HTR-8/SVneo (cell line): Measurements from ENCODE around the gene CYP2C18.
"Not testable (repeated sequence)": the region's sequence is repeated elsewhere in the genome, so short reads cannot be mapped to it uniquely, and the experiment has no call there.

Source experiments
- DNase-seq: peaks from one replicate; pipeline ENCODE4 v3.0.0; 2011; ENCODE audit warnings: low spot score, mixed read lengths; ENCODE audit not compliant: insufficient read length
- FAIRE-seq: peaks from 2 replicates; lab custom pipeline; 2011; peaks lifted over from hg19 to GRCh38; lab: Jason Lieb, UNC

The CYP2C18 gene

DNA sequence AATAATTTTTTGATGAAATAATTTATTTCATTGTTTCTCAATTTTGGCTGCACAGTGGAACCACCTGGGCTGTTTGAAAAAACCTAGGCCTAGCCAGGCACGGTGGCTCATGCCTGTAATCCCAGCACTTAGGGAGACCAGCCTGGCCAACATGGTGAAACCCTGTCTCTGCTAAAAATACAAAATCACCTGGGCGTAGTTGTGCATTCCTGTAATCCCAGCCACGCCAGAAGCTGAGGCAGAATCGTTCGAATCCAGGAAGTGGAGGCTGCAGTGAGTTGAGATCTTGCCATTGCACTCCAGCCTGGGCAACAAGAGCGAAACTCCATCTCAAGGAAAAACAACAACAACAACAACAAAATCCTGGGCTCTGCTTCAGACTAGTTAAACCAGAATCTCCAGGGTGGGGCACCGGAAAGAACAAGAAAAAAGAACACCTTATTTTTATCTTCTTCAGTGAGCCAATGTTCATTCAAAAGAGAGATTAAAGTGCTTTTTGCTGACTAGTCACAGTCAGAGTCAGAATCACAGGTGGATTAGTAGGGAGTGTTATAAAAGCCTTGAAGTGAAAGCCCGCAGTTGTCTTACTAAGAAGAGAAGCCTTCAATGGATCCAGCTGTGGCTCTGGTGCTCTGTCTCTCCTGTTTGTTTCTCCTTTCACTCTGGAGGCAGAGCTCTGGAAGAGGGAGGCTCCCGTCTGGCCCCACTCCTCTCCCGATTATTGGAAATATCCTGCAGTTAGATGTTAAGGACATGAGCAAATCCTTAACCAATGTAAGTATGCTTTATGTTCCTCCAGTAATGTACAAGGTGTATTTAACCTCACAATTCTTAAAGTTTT is at the start of gene CYP2C18:
CYP2C18 (plus strand) TSS at position 516 of the 841 bp plus-strand sequence; CDS start at position 607, 91 bp downstream.
- DNase-seq: no peak
- FAIRE-seq: no peak

- not testable (repeated sequence) for DNase-seq, FAIRE-seq
Measured at GRCh38 chr10:94638097-94638496, 45.4 kb upstream of the CYP2C18 start.

DNA sequence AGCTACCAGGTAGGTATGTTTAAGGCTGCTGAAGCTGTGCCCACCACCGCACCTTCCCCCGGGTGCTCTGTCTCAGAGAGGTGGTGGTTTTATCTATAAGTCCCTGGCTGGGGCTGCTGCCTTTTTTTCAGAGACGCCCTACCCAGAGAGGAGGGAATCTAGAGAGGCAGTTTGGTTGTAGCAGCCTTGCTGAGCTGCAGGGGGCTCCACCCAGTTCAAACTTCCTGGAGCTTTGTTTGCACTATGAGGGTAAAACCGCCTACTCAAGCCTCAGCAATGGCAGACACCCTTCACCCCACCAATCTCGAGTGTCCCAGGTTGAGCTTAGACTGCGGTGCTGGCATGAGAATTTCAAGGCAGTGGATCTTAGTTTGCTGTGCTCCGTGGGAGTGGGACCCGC is 43.6 kb upstream of the CYP2C18 start:
- FAIRE-seq (no peak), DNase-seq (no peak)

DNA sequence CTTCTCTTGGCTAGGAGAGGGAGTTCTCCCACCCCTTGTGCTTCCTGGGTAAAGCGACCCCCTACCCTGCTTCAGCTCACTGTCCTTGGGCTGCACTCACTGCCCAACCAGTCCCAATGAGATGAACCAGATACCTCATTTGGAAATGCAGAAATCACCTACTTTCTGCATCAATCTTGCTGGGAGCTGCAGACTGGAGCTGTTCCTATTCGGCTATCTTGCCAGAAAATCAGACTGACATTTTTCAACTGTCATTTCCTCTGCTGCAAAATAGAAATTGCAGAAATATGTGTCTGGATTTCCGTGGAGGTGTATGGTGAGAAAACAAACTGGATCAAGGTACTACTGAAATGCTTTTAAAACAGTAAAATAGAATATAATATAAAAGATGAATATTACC is 43.0 kb upstream of the CYP2C18 start:
- no peak for FAIRE-seq
- no peak for DNase-seq

GRCh38 chr10:94641480-94641879 is 42.0 kb upstream of the CYP2C18 start:
- DNase-seq (no peak), FAIRE-seq (no peak)

GRCh38 chr10:94644352-94644751 is 39.2 kb upstream of the CYP2C18 start:
- DNase-seq (no peak), FAIRE-seq (no peak)

DNA sequence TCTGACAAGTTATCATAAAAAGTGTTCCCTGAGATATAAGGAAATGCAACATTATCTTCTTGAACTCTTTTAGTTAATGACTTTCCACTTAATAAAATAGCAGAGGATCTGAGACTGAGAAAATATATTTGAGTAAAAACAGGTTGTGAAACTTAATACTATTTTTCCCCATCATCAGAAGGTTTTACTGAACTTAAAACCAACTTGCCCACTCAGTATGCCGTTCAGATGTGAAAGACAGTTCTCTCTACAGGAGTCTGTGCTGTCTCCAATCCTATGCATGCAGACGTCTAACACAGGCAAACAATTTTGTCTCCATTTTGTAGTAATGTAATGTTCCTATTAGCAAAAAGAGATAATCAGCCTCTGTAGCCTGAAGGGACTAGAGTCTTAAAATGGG is 38.2 kb upstream of the CYP2C18 start:
- DNase-seq: no peak
- FAIRE-seq: no peak

GRCh38 chr10:94655201-94655600 is 28.3 kb upstream of the CYP2C18 start:
- not testable (repeated sequence) for FAIRE-seq, DNase-seq

GRCh38 chr10:94663061-94663460 is 20.5 kb upstream of the CYP2C18 start:
- DNase-seq, FAIRE-seq: not testable (repeated sequence)

DNA sequence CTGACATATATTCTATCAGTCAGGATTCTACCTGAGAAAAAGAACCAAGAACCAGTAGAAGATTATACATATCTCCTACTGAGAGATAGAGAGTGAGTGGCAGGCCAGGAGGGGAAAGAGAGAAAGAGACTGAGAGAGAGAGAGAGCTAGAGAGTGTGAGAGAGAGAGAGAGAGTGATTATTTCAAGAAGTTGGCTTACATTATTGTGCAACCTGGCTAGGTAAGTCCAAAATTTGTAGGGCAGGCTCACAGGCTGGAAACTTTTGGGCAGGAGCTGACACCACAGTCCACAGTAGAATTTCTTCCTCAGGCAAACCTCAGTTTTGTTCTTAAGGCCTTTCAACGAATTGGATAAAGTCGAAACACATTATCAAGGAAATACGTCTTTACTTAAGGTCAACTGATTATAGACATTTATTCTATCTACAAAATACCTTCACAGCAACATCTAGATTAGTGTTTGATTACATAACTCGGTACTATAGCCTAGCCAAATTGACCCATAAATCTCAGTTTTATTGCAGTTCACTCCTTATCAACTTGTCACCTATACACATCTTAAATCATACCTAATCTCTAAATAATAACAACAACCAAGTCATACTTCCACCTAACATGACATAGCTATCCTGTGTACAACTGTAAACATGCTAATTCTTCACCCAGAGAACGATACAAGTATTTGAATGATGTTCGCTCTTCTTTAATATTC is 17.0 kb upstream of the CYP2C18 start:
- DNase-seq: no peak
- FAIRE-seq: no peak

DNA sequence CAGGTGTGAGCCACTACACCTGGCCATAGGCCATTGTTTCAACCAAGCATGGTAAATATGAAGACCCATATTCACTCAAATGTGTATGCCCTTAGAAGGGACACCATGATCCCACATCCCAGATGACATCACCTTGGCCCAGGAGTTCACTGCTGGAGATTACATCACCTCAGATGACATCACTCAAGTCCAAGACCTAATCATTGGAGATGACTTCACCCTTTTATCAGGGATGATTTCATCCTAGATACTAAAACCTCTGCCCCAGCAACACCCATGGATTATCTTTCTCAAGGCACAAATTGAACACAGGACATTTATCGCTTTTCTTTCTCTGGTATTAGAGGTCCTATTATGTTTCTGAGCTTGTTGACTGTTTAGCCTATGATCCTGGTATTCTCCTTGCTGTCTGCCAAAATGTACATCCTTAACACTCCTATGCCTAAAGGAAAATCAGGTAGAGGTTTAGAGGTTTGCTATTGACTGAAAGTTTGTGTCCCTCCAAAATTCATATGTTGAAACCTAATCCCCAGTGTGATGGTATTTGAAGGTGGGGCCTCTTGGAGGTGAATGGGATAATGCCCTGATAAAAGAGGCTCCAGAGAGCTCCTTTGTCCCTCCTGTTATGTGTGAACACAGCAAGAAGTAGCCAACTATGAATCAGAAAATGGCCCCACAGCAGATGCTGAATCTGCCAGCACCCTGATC is 9.8 kb upstream of the CYP2C18 start:
- DNase-seq: no peak
- no peak for FAIRE-seq

DNA sequence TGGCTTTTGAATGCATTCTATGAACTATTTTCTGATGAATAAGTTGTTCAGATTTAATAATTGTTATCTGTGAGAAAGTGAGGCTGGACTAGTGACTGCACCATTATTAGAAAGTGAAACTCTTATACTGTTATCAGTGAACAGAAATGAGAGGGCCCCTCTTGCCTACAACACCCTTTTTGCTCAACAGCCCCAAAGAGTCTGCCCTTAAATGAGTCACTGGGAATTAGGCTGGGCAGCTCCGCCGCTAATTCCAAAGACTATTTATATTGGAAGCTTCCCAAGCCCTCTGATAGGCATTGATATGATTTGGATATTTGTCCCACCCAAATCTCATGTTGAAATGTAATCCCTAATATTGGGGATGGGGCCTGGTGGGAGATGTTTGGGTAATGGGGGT is 7.0 kb upstream of the CYP2C18 start:
- FAIRE-seq: no peak
- DNase-seq: no peak

GRCh38 chr10:94677691-94678090 is 5.8 kb upstream of the CYP2C18 start:
- FAIRE-seq (no peak), DNase-seq (no peak)

- FAIRE-seq (no peak), DNase-seq (no peak)
Measured at GRCh38 chr10:94678475-94678874, 5.1 kb upstream of the CYP2C18 start.

DNA sequence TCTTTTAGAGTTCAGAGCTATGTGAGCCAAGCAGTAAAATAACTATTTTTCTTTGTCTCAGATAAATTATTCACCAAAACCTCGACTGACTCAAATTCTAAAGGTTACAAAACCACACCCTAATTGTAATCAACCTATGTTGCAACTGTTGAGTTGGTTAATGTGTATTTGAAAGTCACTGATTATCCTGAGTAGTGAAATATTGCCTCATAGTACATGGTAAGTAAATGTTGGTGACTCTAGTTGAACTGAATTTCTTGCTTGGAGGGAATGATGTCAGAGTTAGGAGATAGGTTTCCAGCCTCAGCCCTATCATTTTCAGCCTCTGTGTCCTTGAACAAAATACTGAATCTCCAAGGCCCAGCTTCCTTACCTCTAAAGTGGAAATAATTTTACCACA is 3.0 kb upstream of the CYP2C18 start:
- FAIRE-seq (peak; percentile 4), DNase-seq (no peak)

- DNase-seq, FAIRE-seq: not testable (repeated sequence)
Measured at GRCh38 chr10:94682636-94683035, 893 bp upstream of the CYP2C18 start.

DNA sequence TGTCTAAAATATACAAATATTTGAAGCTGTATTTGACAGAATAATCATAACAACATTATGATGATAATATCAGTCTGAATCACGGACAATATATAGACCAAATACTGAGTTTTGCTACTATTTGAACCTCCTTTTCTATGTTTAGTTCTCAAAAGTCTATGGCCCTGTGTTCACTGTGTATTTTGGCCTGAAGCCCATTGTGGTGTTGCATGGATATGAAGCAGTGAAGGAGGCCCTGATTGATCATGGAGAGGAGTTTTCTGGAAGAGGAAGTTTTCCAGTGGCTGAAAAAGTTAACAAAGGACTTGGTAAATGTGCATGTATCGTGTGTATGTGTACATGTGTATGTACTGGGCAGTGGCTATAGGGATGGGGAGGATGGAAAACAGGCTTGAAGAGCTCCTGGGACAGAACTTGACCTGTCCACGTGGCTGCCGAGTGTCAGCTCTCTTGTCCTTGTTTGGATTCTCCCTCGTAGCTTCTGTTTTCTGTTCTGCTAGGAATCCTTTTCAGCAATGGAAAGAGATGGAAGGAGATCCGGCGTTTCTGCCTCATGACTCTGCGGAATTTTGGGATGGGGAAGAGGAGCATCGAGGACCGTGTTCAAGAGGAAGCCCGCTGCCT is 4.2 kb downstream of the CYP2C18 start:
- FAIRE-seq (no peak), DNase-seq (no peak)

DNA sequence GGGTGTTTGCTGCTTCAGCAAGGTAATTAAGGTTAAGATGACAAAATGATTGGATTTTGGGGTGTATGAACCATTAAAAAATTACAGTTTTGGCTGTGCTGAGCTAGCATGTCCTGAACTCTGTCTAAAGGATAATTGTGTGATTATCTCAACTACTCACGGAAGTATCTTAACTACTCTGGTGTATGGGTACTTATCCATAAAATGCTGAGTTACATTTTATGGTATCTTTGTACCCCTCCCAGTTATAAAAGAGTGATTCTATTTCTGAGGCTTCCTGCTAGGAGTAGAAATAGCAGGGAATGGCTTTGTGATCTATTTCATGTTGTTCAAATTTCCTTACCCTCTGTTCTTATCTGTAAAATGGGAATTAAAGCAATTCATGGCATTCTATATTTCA is 22.6 kb downstream of the CYP2C18 start:
- no peak for FAIRE-seq
- no peak for DNase-seq

- FAIRE-seq: no peak
Measured at GRCh38 chr10:94710578-94710977, 27.0 kb downstream of the CYP2C18 start.

GRCh38 chr10:94725871-94726270 is 42.3 kb downstream of the CYP2C18 start:
- DNase-seq (no peak), FAIRE-seq (no peak)

More at GRCh38 chr10:94710578-94710977, 27.0 kb downstream of the CYP2C18 start:
- DNase-seq: no peak
